ENCODE data around the gene PPP2R5B. TPM values are rescaled to one million over a fixed set of nuclear protein-coding genes. Genes with fewer than 3 reads are reported as not detected.

Gene PPP2R5B
- polyA plus RNA-seq, 2 donors, result 6.6 to 11.0 TPM

GRCh38 chr11:64924910-64925284 lies 408 bp downstream of the PPP2R5B start:
- Histone ChIP-seq H3K4me3 (ENCODE audit: low read depth in 1 of 2, low read length in 2 of 2) (peak overlapping the region; percentile 75 to 79), H3K27ac (ENCODE audit: low read depth in 2 of 2, low read length in 1 of 2) (peak overlapping the region; percentile 47 to 90), H3K4me1 (ENCODE audit: control insufficient read depth in 2 of 2, insufficient read depth in 2 of 2, low read length in 1 of 2) (peaks cover 0 to 6% of the 10 kb centered on the region in 2 donors), H3K36me3 (ENCODE audit: control insufficient read depth in 2 of 2, insufficient read depth in 2 of 2, low read length in 1 of 2) (peaks cover 0 to 21% of the 10 kb centered on the region in 2 donors), H3K9me3 (ENCODE audit: control insufficient read depth in 2 of 2, insufficient read depth in 1 of 2, low read depth in 1 of 2, low read length in 1 of 2) (no peaks in the 10 kb centered on the region), H3K27me3 (ENCODE audit: control insufficient read depth in 1 of 2, insufficient read depth in 2 of 2, low read length in 2 of 2) (no peaks in the 10 kb centered on the region)
- 1% methylated on average over 24 of the region's 24 CpGs for whole genome bisulfite sequencing, 2 donors

DNA sequence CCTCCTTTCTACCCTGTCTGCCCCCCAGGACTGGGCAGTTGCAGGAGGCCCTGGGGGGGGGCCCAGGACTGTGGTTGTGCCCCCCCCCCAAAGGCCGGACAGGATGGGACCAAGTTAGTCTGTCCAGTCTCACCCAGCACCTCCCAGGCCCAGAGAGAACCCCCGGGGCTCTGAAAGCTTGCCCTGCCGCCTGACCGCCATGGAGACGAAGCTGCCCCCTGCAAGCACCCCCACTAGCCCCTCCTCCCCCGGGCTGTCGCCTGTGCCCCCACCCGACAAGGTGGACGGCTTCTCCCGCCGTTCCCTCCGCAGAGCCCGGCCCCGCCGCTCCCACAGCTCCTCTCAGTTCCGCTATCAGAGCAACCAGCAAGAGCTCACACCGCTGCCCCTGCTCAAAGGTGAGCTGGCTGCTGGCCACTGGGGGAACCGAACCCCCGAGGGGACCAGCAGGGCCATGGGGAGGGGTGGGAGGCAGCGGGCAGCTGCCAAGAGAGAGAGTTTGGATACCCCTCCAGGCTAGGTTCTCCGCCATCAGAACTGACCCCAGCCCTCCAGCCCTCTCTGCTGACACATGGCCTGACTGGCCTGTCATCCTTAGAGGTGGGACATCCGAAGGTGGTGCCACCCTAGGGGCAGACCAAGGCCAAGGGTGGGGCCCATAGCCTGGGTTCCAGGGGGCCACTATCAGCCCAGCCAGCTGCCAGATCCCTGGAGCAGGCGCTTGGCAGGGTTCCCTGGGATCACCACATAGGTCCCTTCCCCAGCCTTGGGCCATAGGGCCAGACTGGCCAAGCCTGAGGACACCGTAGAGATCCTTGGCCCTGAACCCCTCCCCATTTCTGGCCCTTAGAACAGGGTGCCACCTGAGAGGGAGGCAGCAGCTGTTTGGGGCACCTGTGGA lies 1.3 kb downstream of the PPP2R5B start:
- peak overlapping the region; percentile 75 to 79 for H3K4me3 ChIP-seq (ENCODE audit: low read depth in 1 of 2, low read length in 2 of 2)
- H3K27me3 ChIP-seq (ENCODE audit: control insufficient read depth in 1 of 2, insufficient read depth in 2 of 2, low read length in 2 of 2), result no peaks in the 10 kb centered on the region
- WGBS, 2 donors, result 57 to 61% methylated on average over 23 to 24 of the region's 24 CpGs
- H3K9me3 ChIP-seq (ENCODE audit: control insufficient read depth in 2 of 2, insufficient read depth in 1 of 2, low read depth in 1 of 2, low read length in 1 of 2), result no peaks in the 10 kb centered on the region
- no peak overlapping the region for H3K27ac ChIP-seq (ENCODE audit: low read depth in 2 of 2, low read length in 1 of 2)
- peaks cover 0 to 28% of the 10 kb centered on the region in 2 donors for H3K36me3 ChIP-seq (ENCODE audit: control insufficient read depth in 2 of 2, insufficient read depth in 2 of 2, low read length in 1 of 2)
- H3K4me1 ChIP-seq (ENCODE audit: control insufficient read depth in 2 of 2, insufficient read depth in 2 of 2, low read length in 1 of 2), result peaks cover 0 to 6% of the 10 kb centered on the region in 2 donors

- no peak overlapping the region for H3K4me3 ChIP-seq (ENCODE audit: low read depth in 1 of 2, low read length in 2 of 2)
- no peaks in the 10 kb centered on the region for H3K27me3 ChIP-seq (ENCODE audit: control insufficient read depth in 1 of 2, insufficient read depth in 2 of 2, low read length in 2 of 2)
- WGBS, 2 donors, result 84 to 86% methylated on average over 22 of the region's 22 CpGs
- peaks cover 0 to 6% of the 10 kb centered on the region in 2 donors for H3K4me1 ChIP-seq (ENCODE audit: control insufficient read depth in 2 of 2, insufficient read depth in 2 of 2, low read length in 1 of 2)
- H3K27ac ChIP-seq (ENCODE audit: low read depth in 2 of 2, low read length in 1 of 2), result no peak overlapping the region
- H3K36me3 ChIP-seq (ENCODE audit: control insufficient read depth in 2 of 2, insufficient read depth in 2 of 2, low read length in 1 of 2), result peaks cover 0 to 37% of the 10 kb centered on the region in 2 donors
- H3K9me3 ChIP-seq (ENCODE audit: control insufficient read depth in 2 of 2, insufficient read depth in 1 of 2, low read depth in 1 of 2, low read length in 1 of 2), result no peaks in the 10 kb centered on the region
Measured at GRCh38 chr11:64926689-64927088, 2.2 kb downstream of the PPP2R5B start.

GRCh38 chr11:64928957-64929356 lies 4.5 kb downstream of the PPP2R5B start:
- Histone ChIP-seq H3K4me3 (ENCODE audit: low read depth in 1 of 2, low read length in 2 of 2) (no peak overlapping the region), H3K27ac (ENCODE audit: low read depth in 2 of 2, low read length in 1 of 2) (no peak overlapping the region), H3K36me3 (ENCODE audit: control insufficient read depth in 2 of 2, insufficient read depth in 2 of 2, low read length in 1 of 2) (peaks cover 13 to 56% of the 10 kb centered on the region in 2 donors), H3K27me3 (ENCODE audit: control insufficient read depth in 1 of 2, insufficient read depth in 2 of 2, low read length in 2 of 2) (no peaks in the 10 kb centered on the region), H3K9me3 (ENCODE audit: control insufficient read depth in 2 of 2, insufficient read depth in 1 of 2, low read depth in 1 of 2, low read length in 1 of 2) (no peaks in the 10 kb centered on the region), H3K4me1 (ENCODE audit: control insufficient read depth in 2 of 2, insufficient read depth in 2 of 2, low read length in 1 of 2) (no peaks in the 10 kb centered on the region)
- 93 to 96% methylated on average over 2 of the region's 2 CpGs for WGBS, 2 donors

- Histone ChIP-seq H3K4me3 (ENCODE audit: low read depth in 1 of 2, low read length in 2 of 2) (no peak overlapping the region), H3K36me3 (ENCODE audit: control insufficient read depth in 2 of 2, insufficient read depth in 2 of 2, low read length in 1 of 2) (peaks cover 14 to 58% of the 10 kb centered on the region in 2 donors), H3K27ac (ENCODE audit: low read depth in 2 of 2, low read length in 1 of 2) (no peak overlapping the region), H3K4me1 (ENCODE audit: control insufficient read depth in 2 of 2, insufficient read depth in 2 of 2, low read length in 1 of 2) (no peaks in the 10 kb centered on the region), H3K27me3 (ENCODE audit: control insufficient read depth in 1 of 2, insufficient read depth in 2 of 2, low read length in 2 of 2) (no peaks in the 10 kb centered on the region), H3K9me3 (ENCODE audit: control insufficient read depth in 2 of 2, insufficient read depth in 1 of 2, low read depth in 1 of 2, low read length in 1 of 2) (no peaks in the 10 kb centered on the region)
- 94 to 97% methylated on average over 7 of the region's 7 CpGs for WGBS, 2 donors
Measured at GRCh38 chr11:64929625-64930024, 5.1 kb downstream of the PPP2R5B start.

DNA sequence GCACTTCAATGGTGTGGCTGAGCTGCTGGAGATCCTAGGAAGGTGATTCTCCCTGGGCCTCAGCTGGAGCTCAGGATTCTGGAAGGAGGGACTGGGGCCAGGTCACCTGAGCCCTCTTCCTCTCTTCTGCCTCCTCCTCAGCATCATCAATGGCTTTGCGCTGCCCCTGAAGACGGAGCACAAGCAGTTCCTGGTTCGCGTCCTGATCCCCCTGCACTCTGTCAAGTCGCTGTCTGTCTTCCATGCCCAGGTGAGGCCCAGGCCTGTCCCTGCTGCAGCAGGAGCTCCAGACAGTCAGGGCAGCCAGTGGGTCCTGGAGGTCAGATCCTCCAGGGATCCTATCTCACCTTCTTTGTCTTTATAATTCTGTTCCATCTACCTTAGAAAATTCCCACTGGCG lies 5.9 kb downstream of the PPP2R5B start:
- Histone ChIP-seq H3K27ac (ENCODE audit: low read depth in 2 of 2, low read length in 1 of 2) (no peak overlapping the region), H3K4me1 (ENCODE audit: control insufficient read depth in 2 of 2, insufficient read depth in 2 of 2, low read length in 1 of 2) (no peaks in the 10 kb centered on the region), H3K9me3 (ENCODE audit: control insufficient read depth in 2 of 2, insufficient read depth in 1 of 2, low read depth in 1 of 2, low read length in 1 of 2) (no peaks in the 10 kb centered on the region), H3K36me3 (ENCODE audit: control insufficient read depth in 2 of 2, insufficient read depth in 2 of 2, low read length in 1 of 2) (peaks cover 14 to 65% of the 10 kb centered on the region in 2 donors), H3K4me3 (ENCODE audit: low read depth in 1 of 2, low read length in 2 of 2) (no peak overlapping the region), H3K27me3 (ENCODE audit: control insufficient read depth in 1 of 2, insufficient read depth in 2 of 2, low read length in 2 of 2) (no peaks in the 10 kb centered on the region)
- 96 to 97% methylated on average over 6 of the region's 6 CpGs for WGBS, 2 donors

DNA sequence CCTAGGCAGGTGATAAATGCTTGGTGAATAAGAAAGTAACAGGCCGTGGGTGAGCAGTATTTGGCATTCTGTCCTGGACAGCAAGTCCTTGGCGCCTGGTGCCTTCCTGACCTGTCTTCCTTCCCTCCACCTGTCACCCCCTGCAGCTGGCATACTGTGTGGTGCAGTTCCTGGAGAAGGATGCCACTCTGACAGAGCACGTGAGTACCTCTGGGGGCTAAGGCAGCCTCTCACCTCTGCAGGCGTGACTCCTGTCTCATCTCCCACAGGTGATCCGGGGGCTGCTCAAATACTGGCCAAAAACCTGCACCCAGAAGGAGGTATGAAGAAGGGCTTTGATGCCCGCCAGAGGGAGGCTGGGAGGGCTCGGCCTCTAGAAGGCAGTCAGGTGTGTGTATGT lies 6.8 kb downstream of the PPP2R5B start:
- Histone ChIP-seq H3K4me1 (ENCODE audit: control insufficient read depth in 2 of 2, insufficient read depth in 2 of 2, low read length in 1 of 2) (no peaks in the 10 kb centered on the region), H3K27me3 (ENCODE audit: control insufficient read depth in 1 of 2, insufficient read depth in 2 of 2, low read length in 2 of 2) (no peaks in the 10 kb centered on the region), H3K27ac (ENCODE audit: low read depth in 2 of 2, low read length in 1 of 2) (no peak overlapping the region), H3K4me3 (ENCODE audit: low read depth in 1 of 2, low read length in 2 of 2) (no peak overlapping the region), H3K9me3 (ENCODE audit: control insufficient read depth in 2 of 2, insufficient read depth in 1 of 2, low read depth in 1 of 2, low read length in 1 of 2) (no peaks in the 10 kb centered on the region), H3K36me3 (ENCODE audit: control insufficient read depth in 2 of 2, insufficient read depth in 2 of 2, low read length in 1 of 2) (peaks cover 14 to 65% of the 10 kb centered on the region in 2 donors)
- WGBS, 2 donors, result 92 to 93% methylated on average over 7 of the region's 7 CpGs

GRCh38 chr11:64932324-64932723 lies 7.8 kb downstream of the PPP2R5B start:
- no peaks in the 10 kb centered on the region for H3K9me3 ChIP-seq (ENCODE audit: control insufficient read depth in 2 of 2, insufficient read depth in 1 of 2, low read depth in 1 of 2, low read length in 1 of 2)
- H3K36me3 ChIP-seq (ENCODE audit: control insufficient read depth in 2 of 2, insufficient read depth in 2 of 2, low read length in 1 of 2), result peaks cover 14 to 60% of the 10 kb centered on the region in 2 donors
- WGBS, 2 donors, result 89 to 90% methylated on average over 5 of the region's 5 CpGs
- no peak overlapping the region for H3K27ac ChIP-seq (ENCODE audit: low read depth in 2 of 2, low read length in 1 of 2)
- H3K27me3 ChIP-seq (ENCODE audit: control insufficient read depth in 1 of 2, insufficient read depth in 2 of 2, low read length in 2 of 2), result no peaks in the 10 kb centered on the region
- no peak overlapping the region for H3K4me3 ChIP-seq (ENCODE audit: low read depth in 1 of 2, low read length in 2 of 2)
- no peaks in the 10 kb centered on the region for H3K4me1 ChIP-seq (ENCODE audit: control insufficient read depth in 2 of 2, insufficient read depth in 2 of 2, low read length in 1 of 2)

DNA sequence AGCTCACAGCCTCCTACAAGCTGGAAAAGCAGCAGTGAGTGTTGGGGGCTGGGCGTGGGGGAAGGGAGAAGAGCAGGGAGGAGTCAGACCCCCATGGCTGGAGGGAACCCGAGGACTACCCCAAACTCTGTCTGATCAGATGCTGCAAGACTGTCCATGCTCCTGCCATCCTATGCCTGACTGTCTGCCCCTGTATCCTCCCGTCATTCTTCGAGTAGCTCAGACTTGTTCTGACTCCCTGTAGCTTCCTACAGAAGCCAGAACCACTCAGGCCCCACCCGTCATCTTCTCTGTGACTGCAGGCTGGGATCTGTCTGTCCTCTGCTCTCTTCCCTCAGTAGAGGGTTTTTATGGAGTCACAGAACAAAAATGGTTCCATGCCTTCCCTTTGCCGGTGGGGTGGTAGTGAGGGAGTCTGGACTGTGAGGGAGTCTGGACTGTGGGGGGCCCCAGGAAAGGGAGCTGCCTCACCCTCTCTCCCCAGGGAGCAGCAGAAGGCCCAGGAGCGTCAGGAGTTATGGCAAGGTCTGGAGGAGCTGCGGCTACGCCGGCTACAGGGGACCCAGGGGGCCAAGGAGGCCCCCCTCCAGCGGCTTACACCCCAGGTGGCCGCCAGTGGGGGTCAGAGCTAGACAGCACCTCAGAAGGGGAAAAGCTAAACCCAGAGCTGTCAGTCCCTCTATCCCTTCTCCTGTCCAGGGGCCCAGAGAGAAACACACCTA lies 8.9 kb downstream of the PPP2R5B start:
- Histone ChIP-seq H3K36me3 (ENCODE audit: control insufficient read depth in 2 of 2, insufficient read depth in 2 of 2, low read length in 1 of 2) (peaks cover 14 to 53% of the 10 kb centered on the region in 2 donors), H3K4me1 (ENCODE audit: control insufficient read depth in 2 of 2, insufficient read depth in 2 of 2, low read length in 1 of 2) (no peaks in the 10 kb centered on the region), H3K9me3 (ENCODE audit: control insufficient read depth in 2 of 2, insufficient read depth in 1 of 2, low read depth in 1 of 2, low read length in 1 of 2) (no peaks in the 10 kb centered on the region), H3K27ac (ENCODE audit: low read depth in 2 of 2, low read length in 1 of 2) (no peak overlapping the region), H3K27me3 (ENCODE audit: control insufficient read depth in 1 of 2, insufficient read depth in 2 of 2, low read length in 2 of 2) (no peaks in the 10 kb centered on the region), H3K4me3 (ENCODE audit: low read depth in 1 of 2, low read length in 2 of 2) (no peak overlapping the region)
- WGBS, 2 donors, result 81 to 91% methylated on average over 10 to 12 of the region's 12 CpGs
